Dermis blood vessel endothelial cell (primary cell): ENCODE results near the gene NAA80. TPM values are rescaled to one million over a fixed set of nuclear protein-coding genes. Genes with fewer than 3 reads are reported as not detected.

Source experiments
- DNase-seq: peaks from one replicate; pipeline ENCODE4 v3.0.0; 2010
- total RNA-seq: library from RNA; depleted of rRNA; stranded (reverse); fragments of >200 nt; gene quantifications from 2 replicates; pipeline ENCODE4 v1.2.3, GENCODE V29; 2014

The NAA80 gene
- total RNA-seq, 1 donor from 2014 or later = 4.9 TPM

- DNase-seq = peak; percentile 98
These were observed 28.9 kb upstream of the NAA80 start, which contains the start of gene TUSC2 for GRCh38 chr3:50327943-50328691. Gene TUSC2 (minus strand): TSS chr3:50328223. CDS start chr3:50328099, 124 bp downstream.

- DNase-seq = no peak
These were observed 27.9 kb upstream of the NAA80 start for GRCh38 chr3:50327129-50327528.

GRCh38 chr3:50326182-50326541 lies 27.0 kb upstream of the NAA80 start:
- no peak for DNase-seq

GRCh38 chr3:50325497-50326181 lies 26.4 kb upstream of the NAA80 start:
- no peak for DNase-seq

- DNase-seq = no peak
These were observed 25.9 kb upstream of the NAA80 start for GRCh38 chr3:50325113-50325480.

GRCh38 chr3:50324351-50325112 lies 25.3 kb upstream of the NAA80 start:
- peak; percentile 89 for DNase-seq

GRCh38 chr3:50323614-50324199 lies 24.5 kb upstream of the NAA80 start:
- DNase-seq = peak; percentile 92

GRCh38 chr3:50323092-50323600 lies 23.9 kb upstream of the NAA80 start:
- DNase-seq = peak; percentile 88

GRCh38 chr3:50322386-50323091 lies 23.3 kb upstream of the NAA80 start, which contains the start of gene HYAL2:
Gene HYAL2 (minus strand): TSS chr3:50322745. CDS start chr3:50320489, 2,256 bp downstream.
- peak; percentile 80 for DNase-seq

GRCh38 chr3:50322115-50322385 lies 22.8 kb upstream of the NAA80 start:
- DNase-seq = no peak

GRCh38 chr3:50321336-50322114 lies 22.3 kb upstream of the NAA80 start:
- DNase-seq = peak; percentile 90

- peak; percentile 75 for DNase-seq
These were observed 21.7 kb upstream of the NAA80 start for GRCh38 chr3:50320853-50321335.

- DNase-seq = peak; percentile 60
These were observed 20.9 kb upstream of the NAA80 start for GRCh38 chr3:50319894-50320625.

GRCh38 chr3:50319181-50319893 lies 20.1 kb upstream of the NAA80 start:
- DNase-seq = no peak

GRCh38 chr3:50318615-50319014 lies 19.4 kb upstream of the NAA80 start:
- no peak for DNase-seq

- DNase-seq = no peak
These were observed 19.0 kb upstream of the NAA80 start for GRCh38 chr3:50318163-50318562.

- DNase-seq = peak; percentile 24
These were observed 18.1 kb upstream of the NAA80 start for GRCh38 chr3:50317300-50317699.

- DNase-seq = peak; percentile 75
These were observed 17.5 kb upstream of the NAA80 start for GRCh38 chr3:50316657-50317242.

- no peak for DNase-seq
These were observed 15.6 kb upstream of the NAA80 start for GRCh38 chr3:50314816-50315215.
